ENCODE data around the gene ZNF610. TPM values are rescaled to one million over a fixed set of nuclear protein-coding genes. Genes with fewer than 3 reads are reported as not detected.

ZNF610 gene
- total RNA-seq, 1 donor from 2014 or later = 5.7 TPM

DNA sequence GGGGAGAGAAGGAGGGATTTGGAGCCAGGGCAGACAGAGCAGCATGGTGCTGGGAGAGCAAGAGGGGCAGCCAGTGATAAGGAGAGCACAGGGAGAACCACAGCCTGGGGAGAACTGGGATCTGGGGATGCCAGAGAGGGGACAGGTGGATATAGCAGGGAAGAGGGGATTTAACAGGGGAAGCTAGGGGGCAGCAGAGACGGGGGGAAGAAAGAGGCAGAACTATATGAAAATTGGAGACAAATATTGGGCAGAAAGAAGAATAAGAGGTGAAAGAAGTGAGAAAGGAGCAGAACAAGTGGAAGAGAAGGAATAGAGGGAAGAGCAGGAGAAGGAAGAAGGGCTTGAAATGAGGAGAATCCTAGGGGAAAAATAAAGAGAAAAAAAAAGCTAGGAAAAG, 55.1 kb downstream of the ZNF610 start:
- Histone ChIP-seq H3K79me2 (ENCODE audit: insufficient read depth, low read length) (peaks cover 3% of the 10 kb centered on the region), H3K4me2 (ENCODE audit: low read length) (no peak overlapping the region), H3K9me3 (ENCODE audit: insufficient read depth, low read depth, low read length) (peaks cover 32% of the 10 kb centered on the region), H3K36me3 (ENCODE audit: insufficient read depth, low read length) (no peaks in the 10 kb centered on the region), H3K4me3 (ENCODE audit: insufficient read depth, low read depth, low read length) (no peak overlapping the region), H3K27me3 (ENCODE audit: insufficient read depth, low read length) (no peaks in the 10 kb centered on the region), H2AFZ (ENCODE audit: low read depth, low read length) (no peak overlapping the region), H3K27ac (ENCODE audit: low read depth, low read length) (no peak overlapping the region), H4K20me1 (ENCODE audit: insufficient read depth, low read length) (no peaks in the 10 kb centered on the region), H3K4me1 (ENCODE audit: insufficient read depth, low read length) (no peaks in the 10 kb centered on the region), H3K9ac (ENCODE audit: low read length) (no peak overlapping the region)
- Mint-ChIP-seq H3K36me3 (ENCODE audit: low read depth, unreplicated experiment) (peaks cover 27% of the 10 kb centered on the region), H3K9me3 (ENCODE audit: unreplicated experiment) (peaks cover 41% of the 10 kb centered on the region), H3K4me3 (ENCODE audit: unreplicated experiment) (no peak overlapping the region), H3K4me1 (ENCODE audit: low read depth, unreplicated experiment) (no peaks in the 10 kb centered on the region), H3K27me3 (ENCODE audit: low read depth, unreplicated experiment) (no peaks in the 10 kb centered on the region), H3K27ac (ENCODE audit: unreplicated experiment) (no peak overlapping the region)
- FAIRE-seq = no peak
- no peak for DNase-seq (ENCODE audit: low read depth)
- TF ChIP-seq, protein P1, sequence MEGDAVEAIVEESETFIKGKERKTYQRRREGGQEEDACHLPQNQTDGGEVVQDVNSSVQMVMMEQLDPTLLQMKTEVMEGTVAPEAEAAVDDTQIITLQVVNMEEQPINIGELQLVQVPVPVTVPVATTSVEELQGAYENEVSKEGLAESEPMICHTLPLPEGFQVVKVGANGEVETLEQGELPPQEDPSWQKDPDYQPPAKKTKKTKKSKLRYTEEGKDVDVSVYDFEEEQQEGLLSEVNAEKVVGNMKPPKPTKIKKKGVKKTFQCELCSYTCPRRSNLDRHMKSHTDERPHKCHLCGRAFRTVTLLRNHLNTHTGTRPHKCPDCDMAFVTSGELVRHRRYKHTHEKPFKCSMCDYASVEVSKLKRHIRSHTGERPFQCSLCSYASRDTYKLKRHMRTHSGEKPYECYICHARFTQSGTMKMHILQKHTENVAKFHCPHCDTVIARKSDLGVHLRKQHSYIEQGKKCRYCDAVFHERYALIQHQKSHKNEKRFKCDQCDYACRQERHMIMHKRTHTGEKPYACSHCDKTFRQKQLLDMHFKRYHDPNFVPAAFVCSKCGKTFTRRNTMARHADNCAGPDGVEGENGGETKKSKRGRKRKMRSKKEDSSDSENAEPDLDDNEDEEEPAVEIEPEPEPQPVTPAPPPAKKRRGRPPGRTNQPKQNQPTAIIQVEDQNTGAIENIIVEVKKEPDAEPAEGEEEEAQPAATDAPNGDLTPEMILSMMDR (IDR thresholded peaks at IDR 0.05; ENCODE audit: insufficient read depth, low read depth, low read length) = no peak
- TF ChIP-seq EZH2 (IDR thresholded peaks at IDR 0.05; ENCODE audit: insufficient read depth, low read length) = no peak

DNA sequence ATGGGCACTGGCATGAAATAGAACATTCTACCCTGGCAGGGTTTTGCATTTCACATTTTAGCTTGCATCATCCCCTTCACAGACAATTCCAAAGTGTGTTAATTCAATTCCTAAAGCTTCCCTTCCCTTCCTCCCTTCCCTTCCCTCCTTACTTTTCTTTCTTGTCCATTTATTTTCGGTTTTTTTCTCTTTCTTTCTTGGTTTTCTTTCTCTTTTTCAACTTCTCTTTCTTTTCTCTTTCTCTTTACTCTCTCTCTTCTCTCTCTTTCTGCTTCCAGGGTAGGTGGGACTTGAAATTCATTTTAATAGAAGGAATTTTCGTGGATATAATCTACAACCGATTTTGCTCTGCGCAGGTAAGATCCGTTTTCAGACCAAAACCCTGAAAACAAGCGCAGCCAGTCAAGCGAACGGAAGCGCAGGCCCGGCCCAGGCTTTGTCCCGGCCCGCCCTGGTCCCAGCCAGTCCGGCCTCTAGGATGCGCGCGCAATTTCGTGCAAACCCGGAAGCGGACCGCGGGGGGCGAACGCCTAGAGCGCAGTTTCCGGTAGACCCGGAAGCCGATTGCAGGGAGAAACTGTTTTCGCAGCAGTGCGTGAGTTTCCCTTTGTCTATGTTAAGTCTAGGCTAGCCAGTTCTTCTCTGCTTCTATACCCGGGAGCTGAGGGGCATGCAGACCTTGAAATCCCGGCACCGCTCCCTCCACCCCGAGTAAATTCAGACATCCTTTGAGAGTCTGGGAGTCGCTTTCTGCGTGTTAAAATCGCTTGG, 61.5 kb downstream of the ZNF610 start, which contains the start of gene ZNF528:
TSS of gene ZNF528 (plus strand) at position 540 of the 771 bp plus-strand sequence. CDS start 4,165 bp downstream, outside the sequence.
- Histone ChIP-seq H3K4me1 (ENCODE audit: insufficient read depth, low read length) (no peaks in the 10 kb centered on the region), H3K27me3 (ENCODE audit: insufficient read depth, low read length) (no peaks in the 10 kb centered on the region), H3K79me2 (ENCODE audit: insufficient read depth, low read length) (peaks cover 10% of the 10 kb centered on the region), H4K20me1 (ENCODE audit: insufficient read depth, low read length) (no peaks in the 10 kb centered on the region), H3K4me3 (ENCODE audit: insufficient read depth, low read depth, low read length) (peak within 1 kb of the TSS; percentile 89), H2AFZ (ENCODE audit: low read depth, low read length) (peak within 1 kb of the TSS; percentile 91), H3K9ac (ENCODE audit: low read length) (peak within 1 kb of the TSS; percentile 76), H3K27ac (ENCODE audit: low read depth, low read length) (peak within 1 kb of the TSS; percentile 32), H3K36me3 (ENCODE audit: insufficient read depth, low read length) (peaks cover 4% of the 10 kb centered on the region), H3K9me3 (ENCODE audit: insufficient read depth, low read depth, low read length) (peaks cover 20% of the 10 kb centered on the region), H3K4me2 (ENCODE audit: low read length) (peak within 1 kb of the TSS; percentile 94)
- peaks cover 16% of the 10 kb centered on the region for H3K36me3 Mint-ChIP-seq (ENCODE audit: low read depth, unreplicated experiment)
- peaks cover 29% of the 10 kb centered on the region for H3K9me3 Mint-ChIP-seq (ENCODE audit: unreplicated experiment)
- peak; percentile 83 for DNase-seq (ENCODE audit: low read depth)
- no peaks in the 10 kb centered on the region for H3K27me3 Mint-ChIP-seq (ENCODE audit: low read depth, unreplicated experiment)
- FAIRE-seq = no peak
- TF ChIP-seq, protein P1 (IDR thresholded peaks at IDR 0.05; ENCODE audit: insufficient read depth, low read depth, low read length) = no peak
- TF ChIP-seq EZH2 (IDR thresholded peaks at IDR 0.05; ENCODE audit: insufficient read depth, low read length) = no peak
- H3K27ac Mint-ChIP-seq (ENCODE audit: unreplicated experiment) = peak within 1 kb of the TSS; percentile 16
- no peaks in the 10 kb centered on the region for H3K4me1 Mint-ChIP-seq (ENCODE audit: low read depth, unreplicated experiment)
- H3K4me3 Mint-ChIP-seq (ENCODE audit: unreplicated experiment) = peak within 1 kb of the TSS; percentile 82

DNA sequence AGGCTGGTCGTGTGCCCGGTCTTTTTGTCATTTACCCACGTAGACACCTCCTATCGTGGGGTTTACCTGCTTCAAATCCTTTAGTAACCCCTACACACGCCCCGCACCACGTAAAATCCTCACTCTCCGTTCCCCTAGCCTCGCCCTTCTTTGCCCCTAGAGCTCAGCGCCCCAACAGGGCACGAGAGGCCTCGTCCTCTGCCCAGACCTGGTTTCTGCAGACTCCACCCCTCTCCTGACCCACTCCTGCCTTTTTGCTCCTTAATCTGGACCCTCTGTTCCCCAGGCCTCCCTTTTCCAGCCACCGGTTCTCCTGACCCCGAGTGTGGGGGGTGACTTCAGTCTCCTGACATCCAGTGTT, 62.0 kb downstream of the ZNF610 start:
- H4K20me1 ChIP-seq (ENCODE audit: insufficient read depth, low read length) = no peaks in the 10 kb centered on the region
- peaks cover 20% of the 10 kb centered on the region for H3K9me3 ChIP-seq (ENCODE audit: insufficient read depth, low read depth, low read length)
- peak overlapping the region; percentile 94 for H3K4me2 ChIP-seq (ENCODE audit: low read length)
- TF ChIP-seq EZH2 (IDR thresholded peaks at IDR 0.05; ENCODE audit: insufficient read depth, low read length) = no peak
- TF ChIP-seq, protein P1 (IDR thresholded peaks at IDR 0.05; ENCODE audit: insufficient read depth, low read depth, low read length) = no peak
- no peaks in the 10 kb centered on the region for H3K4me1 Mint-ChIP-seq (ENCODE audit: low read depth, unreplicated experiment)
- no peaks in the 10 kb centered on the region for H3K4me1 ChIP-seq (ENCODE audit: insufficient read depth, low read length)
- peak overlapping the region; percentile 89 for H3K4me3 ChIP-seq (ENCODE audit: insufficient read depth, low read depth, low read length)
- peaks cover 30% of the 10 kb centered on the region for H3K9me3 Mint-ChIP-seq (ENCODE audit: unreplicated experiment)
- no peaks in the 10 kb centered on the region for H3K27me3 Mint-ChIP-seq (ENCODE audit: low read depth, unreplicated experiment)
- peaks cover 6% of the 10 kb centered on the region for H3K36me3 ChIP-seq (ENCODE audit: insufficient read depth, low read length)
- H3K79me2 ChIP-seq (ENCODE audit: insufficient read depth, low read length) = peaks cover 10% of the 10 kb centered on the region
- FAIRE-seq (no peak), DNase-seq (ENCODE audit: low read depth) (no peak)
- H3K27ac Mint-ChIP-seq (ENCODE audit: unreplicated experiment) = no peak overlapping the region
- H3K27ac ChIP-seq (ENCODE audit: low read depth, low read length) = peak overlapping the region; percentile 32
- peak overlapping the region; percentile 91 for H2AFZ ChIP-seq (ENCODE audit: low read depth, low read length)
- peak overlapping the region; percentile 76 for H3K9ac ChIP-seq (ENCODE audit: low read length)
- peak overlapping the region; percentile 82 for H3K4me3 Mint-ChIP-seq (ENCODE audit: unreplicated experiment)
- peaks cover 16% of the 10 kb centered on the region for H3K36me3 Mint-ChIP-seq (ENCODE audit: low read depth, unreplicated experiment)
- no peaks in the 10 kb centered on the region for H3K27me3 ChIP-seq (ENCODE audit: insufficient read depth, low read length)
